HG03175 (cell line): ENCODE measurements around the gene UMAD1.
A peak's percentile ranks its signal among the peaks of the same experiment; 100 is the strongest.

ENCODE experiments used
- ATAC-seq: cut with Tn5 transposase; IDR thresholded peaks from one replicate; pipeline ENCODE4 v1.9.1; 2021; ENCODE audit warnings: mild to moderate bottlenecking, moderate library complexity; ENCODE audit not compliant: unreplicated experiment

Gene UMAD1

DNA sequence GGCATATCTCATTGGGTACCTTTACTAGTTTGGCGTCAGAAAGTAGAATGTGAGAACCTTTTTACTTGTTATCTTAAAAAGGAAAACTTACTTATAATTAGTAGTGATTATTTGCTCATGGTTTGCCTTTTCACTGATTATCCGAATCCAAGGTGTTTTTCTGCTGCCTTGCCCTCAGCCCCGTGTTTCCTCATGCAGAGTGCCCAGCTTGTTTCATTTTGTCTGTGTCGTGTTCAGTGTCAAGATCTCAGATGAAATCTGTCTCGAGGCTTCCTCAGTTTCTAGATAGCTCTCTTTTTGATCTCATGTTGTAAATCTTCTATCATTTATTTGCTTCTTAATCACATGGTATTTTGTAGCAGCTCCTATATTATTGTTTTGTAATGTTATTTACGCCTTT is 47.8 kb downstream of the UMAD1 start:
- no peak for ATAC-seq

DNA sequence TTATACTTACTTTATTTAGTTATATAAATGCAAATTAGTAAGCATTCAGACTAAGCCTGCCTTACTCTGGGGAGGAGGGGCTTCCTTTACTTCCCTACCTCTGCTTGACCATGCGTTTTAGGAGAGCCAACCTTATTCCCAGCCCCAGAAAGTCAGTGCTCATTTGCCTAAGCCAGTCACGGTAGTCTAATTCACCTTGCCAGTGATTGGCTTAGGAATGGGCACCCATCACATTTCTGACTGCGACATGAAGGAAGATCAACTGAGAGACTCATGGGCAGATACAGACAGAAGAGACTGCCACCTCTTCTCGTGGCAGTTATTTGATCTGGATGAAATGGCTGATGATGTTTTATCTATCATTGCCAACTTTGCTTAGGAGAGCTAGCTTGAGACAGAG is 48.4 kb downstream of the UMAD1 start:
- no peak for ATAC-seq

- no peak for ATAC-seq
Measured at GRCh38 chr7:7693881-7694280, 53.3 kb downstream of the UMAD1 start.

- no peak for ATAC-seq
Measured at GRCh38 chr7:7694542-7694941, 54.0 kb downstream of the UMAD1 start.

- no peak for ATAC-seq
Measured at GRCh38 chr7:7695111-7695817, 54.7 kb downstream of the UMAD1 start.

- ATAC-seq: no peak
Measured at GRCh38 chr7:7696458-7697119, 56.0 kb downstream of the UMAD1 start.

DNA sequence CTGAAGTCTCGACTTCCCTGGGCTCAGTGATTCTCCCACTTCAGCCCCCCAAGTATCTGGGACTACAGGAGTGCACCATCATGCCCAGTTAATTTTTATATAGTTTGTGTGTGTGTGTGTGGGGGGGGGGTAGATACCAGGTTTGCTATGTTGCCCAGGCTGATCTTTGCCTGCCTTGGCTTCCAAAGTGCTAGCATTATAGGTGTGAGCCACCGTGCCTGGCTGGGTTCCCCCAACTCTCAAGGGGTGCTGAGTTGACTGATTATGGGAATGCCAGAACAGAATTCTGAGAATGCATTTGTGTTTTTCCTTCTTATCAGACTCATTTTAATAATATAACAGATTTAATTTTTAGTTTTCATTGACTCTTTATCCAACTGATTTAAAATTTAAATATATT is 58.4 kb downstream of the UMAD1 start:
- no peak for ATAC-seq

GRCh38 chr7:7699380-7699779 is 58.8 kb downstream of the UMAD1 start:
- no peak for ATAC-seq

GRCh38 chr7:7699970-7700369 is 59.4 kb downstream of the UMAD1 start:
- no peak for ATAC-seq

GRCh38 chr7:7701527-7701926 is 61.0 kb downstream of the UMAD1 start:
- no peak for ATAC-seq

DNA sequence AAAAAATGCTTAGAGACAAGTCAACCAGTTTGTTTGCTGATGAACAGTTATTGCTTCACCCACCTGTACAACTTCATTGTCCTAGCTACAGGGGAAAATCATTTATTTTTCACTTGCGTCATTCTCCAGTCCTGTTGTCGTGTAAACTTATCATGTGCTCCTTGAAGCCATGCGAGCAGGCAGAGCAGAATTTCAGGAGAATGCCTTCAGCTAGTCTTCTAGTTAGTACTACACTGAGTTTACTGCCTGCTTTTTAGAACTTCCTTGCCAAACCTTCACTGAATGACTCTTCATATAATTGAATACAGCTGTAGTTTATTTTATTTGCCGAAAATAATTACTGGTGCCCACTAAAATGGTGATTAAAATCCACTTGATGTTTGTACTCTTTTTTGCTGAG is 62.3 kb downstream of the UMAD1 start:
- no peak for ATAC-seq

GRCh38 chr7:7703427-7703826 is 62.9 kb downstream of the UMAD1 start:
- ATAC-seq: no peak

- no peak for ATAC-seq
Measured at GRCh38 chr7:7704867-7705266, 64.3 kb downstream of the UMAD1 start.

GRCh38 chr7:7705318-7705717 is 64.8 kb downstream of the UMAD1 start:
- no peak for ATAC-seq

- peak; percentile 68 for ATAC-seq
Measured at GRCh38 chr7:7706101-7706511, 65.6 kb downstream of the UMAD1 start.

DNA sequence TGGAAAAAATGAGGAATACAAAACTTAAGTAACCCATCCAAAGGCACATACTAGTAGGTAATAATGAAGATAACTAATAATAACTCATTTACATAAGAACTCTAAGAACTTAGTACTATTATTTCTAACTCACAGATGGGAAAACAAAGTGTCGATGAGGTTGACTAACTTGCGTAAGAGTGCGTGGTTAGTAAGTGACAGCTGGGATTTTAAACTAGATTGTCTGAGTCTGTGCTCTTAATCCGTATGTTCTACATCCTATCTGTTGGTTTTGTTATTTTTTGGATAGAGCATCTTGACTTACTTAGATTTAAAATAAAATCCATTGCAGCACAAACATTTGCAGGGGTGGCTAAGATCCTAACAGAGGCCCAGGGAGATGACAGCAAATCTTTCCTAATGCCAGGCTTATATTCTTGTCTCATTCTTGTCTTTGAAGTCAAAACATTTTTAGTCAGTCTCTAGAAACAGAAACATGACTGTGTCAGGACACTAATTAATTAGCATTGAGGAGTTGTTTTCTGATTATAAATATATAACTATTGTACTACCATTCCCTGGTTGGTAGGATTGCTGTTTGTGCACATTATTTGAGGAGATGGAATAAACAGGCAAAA is 66.1 kb downstream of the UMAD1 start:
- ATAC-seq: peak; percentile 9

DNA sequence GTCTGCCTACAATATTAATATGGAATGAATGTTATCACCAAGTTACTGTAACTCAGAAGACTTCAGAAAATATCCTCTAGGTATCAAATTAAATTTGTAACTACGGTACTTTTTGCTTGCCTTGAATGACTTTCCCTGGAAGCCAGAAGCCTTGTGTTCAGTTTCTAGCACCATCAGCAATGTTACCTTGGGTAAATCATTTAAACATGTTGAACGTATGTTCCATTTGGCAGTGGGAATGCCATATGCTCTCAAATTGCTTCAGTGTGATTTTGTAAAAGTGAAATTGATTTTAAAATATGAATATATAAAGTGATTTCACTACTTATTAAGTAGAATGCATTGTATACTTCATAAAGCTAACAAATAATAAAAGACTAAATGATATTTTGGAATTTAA is 66.7 kb downstream of the UMAD1 start:
- ATAC-seq: no peak

- no peak for ATAC-seq
Measured at GRCh38 chr7:7707806-7708205, 67.3 kb downstream of the UMAD1 start.

DNA sequence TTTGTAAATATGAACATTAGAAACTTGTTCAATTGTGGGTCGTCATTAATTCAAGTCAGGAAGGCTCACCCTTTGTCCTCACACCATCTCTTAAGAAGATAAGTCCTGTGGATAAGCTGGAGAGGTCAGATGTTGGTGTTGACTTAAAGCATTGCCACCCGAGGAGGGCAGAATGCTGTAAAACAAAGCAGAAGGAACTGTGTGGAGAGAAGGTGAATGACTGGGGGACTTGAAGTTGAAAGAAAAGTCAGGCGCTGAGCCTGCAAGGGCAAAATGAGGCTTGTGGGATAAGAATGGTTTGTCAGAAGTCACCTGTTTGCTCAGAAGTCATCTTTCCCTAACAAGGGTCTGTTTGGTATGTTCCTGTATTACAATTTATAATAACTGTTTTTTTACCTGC is 68.7 kb downstream of the UMAD1 start:
- no peak for ATAC-seq

GRCh38 chr7:7710469-7710868 is 69.9 kb downstream of the UMAD1 start:
- no peak for ATAC-seq

GRCh38 chr7:7713730-7714129 is 73.2 kb downstream of the UMAD1 start:
- ATAC-seq: no peak

DNA sequence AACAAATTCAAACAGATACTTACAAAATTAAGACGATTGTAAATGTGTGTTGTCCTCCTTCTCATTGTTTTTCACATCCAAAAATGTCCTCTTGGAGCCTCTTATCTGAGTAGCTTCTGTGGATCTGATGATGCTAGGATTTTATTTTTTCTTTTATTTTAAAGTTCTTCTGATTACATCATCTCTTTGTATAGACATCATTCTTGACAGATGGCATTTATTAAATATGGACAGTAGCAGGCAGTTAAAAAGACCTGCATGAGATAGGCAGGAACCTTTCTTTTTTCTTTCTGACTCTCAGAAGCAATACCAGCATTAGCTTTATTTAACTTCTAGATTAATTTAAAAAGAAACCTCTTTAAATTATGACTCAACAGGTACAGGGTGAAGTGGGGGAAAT is 77.9 kb downstream of the UMAD1 start, which contains the start of gene RPA3:
Gene RPA3, minus strand, starts transcription at position 116 of the 400 bp plus-strand sequence. CDS start 78,189 bp downstream, outside the sequence.
- no peak for ATAC-seq
